SK-N-SH treated with all-trans-retinoic acid at 6 μM for 48 hours (cell line): ENCODE data around the gene EDC3.

Experiments used
- ATAC-seq: fragments of 200-7000 bp; cut with Tn5 transposase; 3 replicates; pipeline ENCODE4 v1.9.1; 2020; ENCODE audit warnings: mild to moderate bottlenecking, moderate library complexity
- ARNTL ChIP-seq: fragments of 450-650 bp; formaldehyde crosslinking; IDR thresholded peaks from 2 replicates; pipeline ENCODE4 v1.5.0; 2020; ENCODE audit warnings: low read depth, mild to moderate bottlenecking, moderate library complexity, borderline replicate concordance
- BACH2 ChIP-seq: fragments of 250-450 bp; sonication (Bioruptor Pico); IDR thresholded peaks from 2 replicates; pipeline ENCODE4 v1.9.0; 2021; ENCODE audit warnings: mild to moderate bottlenecking, borderline replicate concordance
- CSDC2 ChIP-seq: fragments of 250-450 bp; sonication (Bioruptor Pico); IDR thresholded peaks from 2 replicates; pipeline ENCODE4 v1.5.0; 2020; ENCODE audit warnings: mild to moderate bottlenecking, moderate library complexity
- ISL1 ChIP-seq: fragments of 250-450 bp; sonication (Bioruptor Pico); IDR thresholded peaks from 2 replicates; pipeline ENCODE4 v2.1.2; 2022; ENCODE audit warnings: mild to moderate bottlenecking, moderate library complexity
- OSR1 ChIP-seq: fragments of 250-450 bp; sonication (Bioruptor Pico); IDR thresholded peaks from 2 replicates; pipeline ENCODE4 v1.8.0; 2022; ENCODE audit warnings: moderate library complexity, mild to moderate bottlenecking, inconsistent platforms
- PPARA ChIP-seq: fragments of 250-450 bp; sonication (Bioruptor Pico); IDR thresholded peaks from 2 replicates; pipeline ENCODE4 v1.5.0; 2020; ENCODE audit warnings: mild to moderate bottlenecking, borderline replicate concordance
- SNAI2 ChIP-seq: fragments of 250-450 bp; sonication (Bioruptor Pico); IDR thresholded peaks from 2 replicates; pipeline ENCODE4 v1.5.0; 2020; ENCODE audit warnings: mild to moderate bottlenecking, moderate library complexity
- TOX ChIP-seq: fragments of 250-450 bp; sonication (Bioruptor Pico); IDR thresholded peaks from 2 replicates; pipeline ENCODE4 v1.8.0; 2021; ENCODE audit warnings: mild to moderate bottlenecking, moderate library complexity, borderline replicate concordance
- TSHZ2 ChIP-seq: fragments of 250-450 bp; sonication (Bioruptor Pico); IDR thresholded peaks from 2 replicates; pipeline ENCODE4 v1.5.0; 2020; ENCODE audit warnings: mild to moderate bottlenecking, moderate library complexity
- ZFP3 ChIP-seq: fragments of 250-450 bp; sonication (Bioruptor Pico); IDR thresholded peaks from 2 replicates; pipeline ENCODE4 v1.5.0; 2020; ENCODE audit warnings: mild to moderate bottlenecking, moderate library complexity
- ZFP30 ChIP-seq: fragments of 450-650 bp; formaldehyde crosslinking; IDR thresholded peaks from 2 replicates; pipeline ENCODE4 v1.5.0; 2022; ENCODE audit warnings: mild to moderate bottlenecking, moderate library complexity
- ZNF565 ChIP-seq: fragments of 450-650 bp; formaldehyde crosslinking; conservative IDR thresholded peaks from 2 replicates; pipeline ENCODE4 v1.5.0; 2020; ENCODE audit warnings: low read depth, mild to moderate bottlenecking, moderate library complexity
- ZNF70 ChIP-seq: fragments of 450-650 bp; formaldehyde crosslinking; IDR thresholded peaks from 2 replicates; pipeline ENCODE4 v1.5.0; 2020; ENCODE audit warnings: mild to moderate bottlenecking, moderate library complexity
- ZNF8 ChIP-seq: fragments of 450-650 bp; formaldehyde crosslinking; IDR thresholded peaks from 2 replicates; pipeline ENCODE4 v1.5.0; 2020; ENCODE audit warnings: mild to moderate bottlenecking, moderate library complexity
- TF ChIP-seq, protein P1 (sequence below): fragments of 250-450 bp; sonication (Bioruptor Pico); IDR thresholded peaks from 2 replicates; pipeline ENCODE4 v1.5.1; 2020; ENCODE audit warnings: low read depth, mild to moderate bottlenecking, moderate library complexity
- TF ChIP-seq, protein P2 (sequence below): fragments of 250-450 bp; sonication (Bioruptor Pico); IDR thresholded peaks from 2 replicates; pipeline ENCODE4 v1.8.0; 2021; ENCODE audit warnings: low read depth, mild to moderate bottlenecking, moderate library complexity, borderline replicate concordance
- TF ChIP-seq, protein P3 (sequence below): fragments of 250-450 bp; sonication (Bioruptor Pico); IDR thresholded peaks from 2 replicates; pipeline ENCODE4 v1.5.1; 2021; ENCODE audit warnings: mild to moderate bottlenecking, moderate library complexity
- TF ChIP-seq, protein P4 (sequence below): fragments of 250-450 bp; sonication (Bioruptor Pico); IDR thresholded peaks from 2 replicates; pipeline ENCODE4 v1.8.0; 2020; ENCODE audit warnings: mild to moderate bottlenecking, moderate library complexity, borderline replicate concordance

The EDC3 gene

DNA sequence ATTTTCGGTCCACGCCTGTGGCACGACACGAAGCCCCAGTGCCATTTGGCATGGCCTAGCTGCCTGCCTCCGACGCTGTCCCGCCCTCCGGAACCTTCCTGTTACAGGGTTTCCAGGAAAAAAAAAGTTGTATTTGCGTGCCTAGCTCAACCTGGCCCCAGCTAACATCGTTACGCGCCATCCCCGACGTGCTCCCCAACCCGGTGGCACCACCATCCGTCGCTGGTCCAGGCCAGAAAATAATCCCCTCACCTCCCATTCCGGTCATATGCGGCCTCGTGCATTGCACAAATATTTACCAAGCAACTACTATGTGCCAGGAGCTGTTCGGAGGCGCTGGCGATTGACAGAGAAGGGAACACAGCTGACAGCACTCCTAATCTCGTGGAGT lies 30.9 kb upstream of the EDC3 start:
- no peak for ATAC-seq
- no peak for TF ChIP-seq BACH2 (CRISPR knock-in tag)
- no peak for TF ChIP-seq ARNTL (CRISPR knock-in tag)
- TF ChIP-seq, protein P1, sequence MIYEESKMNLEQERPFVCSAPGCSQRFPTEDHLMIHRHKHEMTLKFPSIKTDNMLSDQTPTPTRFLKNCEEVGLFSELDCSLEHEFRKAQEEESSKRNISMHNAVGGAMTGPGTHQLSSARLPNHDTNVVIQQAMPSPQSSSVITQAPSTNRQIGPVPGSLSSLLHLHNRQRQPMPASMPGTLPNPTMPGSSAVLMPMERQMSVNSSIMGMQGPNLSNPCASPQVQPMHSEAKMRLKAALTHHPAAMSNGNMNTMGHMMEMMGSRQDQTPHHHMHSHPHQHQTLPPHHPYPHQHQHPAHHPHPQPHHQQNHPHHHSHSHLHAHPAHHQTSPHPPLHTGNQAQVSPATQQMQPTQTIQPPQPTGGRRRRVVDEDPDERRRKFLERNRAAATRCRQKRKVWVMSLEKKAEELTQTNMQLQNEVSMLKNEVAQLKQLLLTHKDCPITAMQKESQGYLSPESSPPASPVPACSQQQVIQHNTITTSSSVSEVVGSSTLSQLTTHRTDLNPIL (CRISPR knock-in tag): no peak
- TF ChIP-seq ZFP3: no peak
- TF ChIP-seq TOX: no peak
- TF ChIP-seq CSDC2 (CRISPR knock-in tag): no peak
- no peak for TF ChIP-seq SNAI2 (CRISPR knock-in tag)
- TF ChIP-seq, protein P2, sequence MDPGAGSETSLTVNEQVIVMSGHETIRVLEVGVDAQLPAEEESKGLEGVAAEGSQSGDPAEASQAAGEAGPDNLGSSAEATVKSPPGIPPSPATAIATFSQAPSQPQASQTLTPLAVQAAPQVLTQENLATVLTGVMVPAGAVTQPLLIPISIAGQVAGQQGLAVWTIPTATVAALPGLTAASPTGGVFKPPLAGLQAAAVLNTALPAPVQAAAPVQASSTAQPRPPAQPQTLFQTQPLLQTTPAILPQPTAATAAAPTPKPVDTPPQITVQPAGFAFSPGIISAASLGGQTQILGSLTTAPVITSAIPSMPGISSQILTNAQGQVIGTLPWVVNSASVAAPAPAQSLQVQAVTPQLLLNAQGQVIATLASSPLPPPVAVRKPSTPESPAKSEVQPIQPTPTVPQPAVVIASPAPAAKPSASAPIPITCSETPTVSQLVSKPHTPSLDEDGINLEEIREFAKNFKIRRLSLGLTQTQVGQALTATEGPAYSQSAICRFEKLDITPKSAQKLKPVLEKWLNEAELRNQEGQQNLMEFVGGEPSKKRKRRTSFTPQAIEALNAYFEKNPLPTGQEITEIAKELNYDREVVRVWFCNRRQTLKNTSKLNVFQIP: no peak
- TF ChIP-seq ZNF70 (CRISPR knock-in tag): no peak
- TF ChIP-seq, protein P3, sequence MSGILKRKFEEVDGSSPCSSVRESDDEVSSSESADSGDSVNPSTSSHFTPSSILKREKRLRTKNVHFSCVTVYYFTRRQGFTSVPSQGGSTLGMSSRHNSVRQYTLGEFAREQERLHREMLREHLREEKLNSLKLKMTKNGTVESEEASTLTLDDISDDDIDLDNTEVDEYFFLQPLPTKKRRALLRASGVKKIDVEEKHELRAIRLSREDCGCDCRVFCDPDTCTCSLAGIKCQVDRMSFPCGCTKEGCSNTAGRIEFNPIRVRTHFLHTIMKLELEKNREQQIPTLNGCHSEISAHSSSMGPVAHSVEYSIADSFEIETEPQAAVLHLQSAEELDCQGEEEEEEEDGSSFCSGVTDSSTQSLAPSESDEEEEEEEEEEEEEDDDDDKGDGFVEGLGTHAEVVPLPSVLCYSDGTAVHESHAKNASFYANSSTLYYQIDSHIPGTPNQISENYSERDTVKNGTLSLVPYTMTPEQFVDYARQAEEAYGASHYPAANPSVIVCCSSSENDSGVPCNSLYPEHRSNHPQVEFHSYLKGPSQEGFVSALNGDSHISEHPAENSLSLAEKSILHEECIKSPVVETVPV (CRISPR knock-in tag): no peak
- TF ChIP-seq ZFP30: no peak
- no peak for TF ChIP-seq PPARA (CRISPR knock-in tag)
- TF ChIP-seq ZNF8 (CRISPR knock-in tag): no peak
- TF ChIP-seq, protein P4, sequence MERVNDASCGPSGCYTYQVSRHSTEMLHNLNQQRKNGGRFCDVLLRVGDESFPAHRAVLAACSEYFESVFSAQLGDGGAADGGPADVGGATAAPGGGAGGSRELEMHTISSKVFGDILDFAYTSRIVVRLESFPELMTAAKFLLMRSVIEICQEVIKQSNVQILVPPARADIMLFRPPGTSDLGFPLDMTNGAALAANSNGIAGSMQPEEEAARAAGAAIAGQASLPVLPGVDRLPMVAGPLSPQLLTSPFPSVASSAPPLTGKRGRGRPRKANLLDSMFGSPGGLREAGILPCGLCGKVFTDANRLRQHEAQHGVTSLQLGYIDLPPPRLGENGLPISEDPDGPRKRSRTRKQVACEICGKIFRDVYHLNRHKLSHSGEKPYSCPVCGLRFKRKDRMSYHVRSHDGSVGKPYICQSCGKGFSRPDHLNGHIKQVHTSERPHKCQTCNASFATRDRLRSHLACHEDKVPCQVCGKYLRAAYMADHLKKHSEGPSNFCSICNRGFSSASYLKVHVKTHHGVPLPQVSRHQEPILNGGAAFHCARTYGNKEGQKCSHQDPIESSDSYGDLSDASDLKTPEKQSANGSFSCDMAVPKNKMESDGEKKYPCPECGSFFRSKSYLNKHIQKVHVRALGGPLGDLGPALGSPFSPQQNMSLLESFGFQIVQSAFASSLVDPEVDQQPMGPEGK: no peak
- no peak for TF ChIP-seq ISL1 (CRISPR knock-in tag)

- peak; percentile 73 for ATAC-seq
- TF ChIP-seq, protein P4: peak; percentile 41; the same call in 1 of the 2 replicates
- TF ChIP-seq ZFP30: no peak
Measured at GRCh38 chr15:74725845-74726773, 30.3 kb upstream of the EDC3 start.

DNA sequence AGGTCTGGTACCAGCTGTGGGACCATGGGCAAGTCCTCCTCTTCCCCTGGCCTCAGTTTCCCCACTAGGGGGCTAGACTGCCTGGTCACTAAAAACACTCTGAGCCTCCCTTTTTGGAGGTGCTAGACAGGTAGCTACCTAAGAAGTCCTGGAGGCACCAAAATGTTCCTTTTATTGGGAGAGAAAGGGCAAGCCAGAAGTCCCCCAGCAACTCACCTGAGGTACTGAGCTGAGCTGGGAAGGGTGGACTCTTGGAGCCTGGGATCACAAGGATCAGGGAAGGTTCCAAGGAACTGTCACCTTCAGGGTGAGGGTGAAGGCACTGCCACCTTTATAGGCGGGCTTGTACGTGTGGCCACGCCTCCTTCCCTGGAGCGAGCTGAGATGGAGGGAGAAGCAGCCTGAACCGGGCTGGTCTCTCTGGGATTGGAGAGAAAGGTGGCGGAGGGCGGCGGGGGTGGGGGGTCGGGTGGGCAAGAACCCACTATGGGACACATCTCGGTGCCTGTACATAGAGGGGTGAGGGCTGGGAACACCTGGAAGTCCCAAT lies 29.5 kb upstream of the EDC3 start, which contains the start of gene CYP1A1:
CYP1A1 (minus strand) TSS at position 304 of the 550 bp plus-strand sequence. CDS start 2,431 bp downstream, outside the sequence.
- ATAC-seq: peak; percentile 79
- TF ChIP-seq ZNF70 (CRISPR knock-in tag) (no peak), PPARA (CRISPR knock-in tag) (no peak), ZNF565 (no peak), ZFP30 (no peak), TSHZ2 (CRISPR knock-in tag) (no peak), ISL1 (CRISPR knock-in tag) (no peak), CSDC2 (CRISPR knock-in tag) (no peak), BACH2 (CRISPR knock-in tag) (no peak), TOX (no peak), ZFP3 (no peak), OSR1 (CRISPR knock-in tag) (no peak), ZNF8 (CRISPR knock-in tag) (no peak)
- TF ChIP-seq, protein P3 (CRISPR knock-in tag): no peak
- TF ChIP-seq, protein P1 (CRISPR knock-in tag): no peak
- TF ChIP-seq, protein P4: no peak
